GM21367 (cell line): ENCODE data around the gene GKN2.
"Not testable (repeated sequence)": the region's sequence is repeated elsewhere in the genome, so short reads cannot be mapped to it uniquely, and the experiment has no call there.

Source experiments
- ATAC-seq: cut with Tn5 transposase; IDR thresholded peaks from one replicate; pipeline ENCODE4 v1.9.1; 2021; ENCODE audit not compliant: unreplicated experiment

GKN2 gene

GRCh38 chr2:68921646-68922045 lies 31.0 kb downstream of the GKN2 start:
- no peak for ATAC-seq

- ATAC-seq = no peak
Measured at GRCh38 chr2:68920481-68921170, 32.1 kb downstream of the GKN2 start.

GRCh38 chr2:68918497-68918896 lies 34.2 kb downstream of the GKN2 start:
- no peak for ATAC-seq

DNA sequence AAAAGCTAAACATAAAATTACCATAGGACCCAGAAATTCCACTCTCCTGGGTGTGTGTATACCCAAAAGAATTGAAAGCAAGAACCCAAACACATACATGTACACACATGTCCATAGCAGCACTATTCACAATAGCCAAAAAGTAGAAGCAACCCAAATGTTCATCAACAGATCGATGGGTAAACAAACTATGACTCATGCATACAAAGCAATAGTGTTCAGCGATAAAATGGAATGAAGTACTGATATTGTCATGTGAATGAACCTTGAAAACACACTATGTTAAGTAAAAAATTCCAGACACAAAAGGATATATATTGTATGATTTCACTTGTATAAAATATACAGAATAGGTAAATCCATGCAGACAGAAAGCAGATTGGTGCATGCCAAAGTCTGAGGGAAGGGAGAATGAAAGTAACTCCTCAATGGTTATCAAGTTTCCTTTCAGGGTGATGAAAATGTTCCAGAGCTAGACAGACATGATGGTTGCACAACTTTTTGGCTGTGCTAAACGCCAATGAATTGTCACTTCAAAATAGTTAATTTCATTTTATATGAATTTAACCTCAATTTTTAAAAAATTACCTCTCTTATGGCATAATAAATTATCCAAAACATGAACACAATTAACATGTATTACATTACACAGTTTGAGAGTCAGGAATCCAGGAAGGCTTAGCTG lies 35.5 kb downstream of the GKN2 start:
- ATAC-seq = no peak

DNA sequence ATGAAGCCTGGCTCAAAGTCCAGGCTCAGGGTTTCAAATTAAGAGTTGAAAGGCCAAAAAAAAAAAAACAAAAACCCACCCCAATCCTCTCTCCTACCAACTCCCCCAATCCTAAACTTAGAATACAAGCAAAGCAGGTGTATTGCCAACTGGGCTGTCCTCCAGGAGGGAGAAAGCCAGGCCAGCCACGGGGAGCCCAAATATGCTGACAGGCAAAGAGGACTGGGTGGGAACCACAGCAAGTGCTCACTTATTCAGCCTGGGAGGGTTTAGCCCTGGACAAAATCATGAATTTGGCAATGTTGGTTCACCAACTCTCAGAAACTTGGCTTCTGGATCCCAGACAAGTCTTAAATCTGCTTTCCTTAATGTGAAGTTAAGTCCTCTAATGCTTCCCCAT lies 36.5 kb downstream of the GKN2 start:
- ATAC-seq = no peak

- ATAC-seq = no peak
Measured at GRCh38 chr2:68915393-68915792, 37.3 kb downstream of the GKN2 start.

DNA sequence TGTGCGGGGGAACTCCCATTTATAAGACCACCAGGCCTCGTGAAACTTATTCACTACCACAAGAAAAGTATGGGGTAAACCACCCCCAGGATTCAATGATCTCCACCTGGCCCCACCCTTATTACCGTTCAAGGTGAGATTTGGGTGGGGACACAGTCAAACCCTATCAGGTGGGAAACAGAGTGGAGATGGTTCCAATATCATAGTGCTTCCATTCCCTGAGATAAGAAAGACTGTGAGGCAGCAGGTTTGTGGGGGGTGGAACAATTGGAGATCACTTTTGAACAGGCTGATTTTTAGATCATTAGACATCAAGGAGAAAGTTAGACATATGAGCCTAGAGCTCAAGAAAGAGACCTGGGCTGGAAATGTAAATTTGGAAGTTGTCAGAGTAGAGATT lies 39.3 kb downstream of the GKN2 start:
- no peak for ATAC-seq

DNA sequence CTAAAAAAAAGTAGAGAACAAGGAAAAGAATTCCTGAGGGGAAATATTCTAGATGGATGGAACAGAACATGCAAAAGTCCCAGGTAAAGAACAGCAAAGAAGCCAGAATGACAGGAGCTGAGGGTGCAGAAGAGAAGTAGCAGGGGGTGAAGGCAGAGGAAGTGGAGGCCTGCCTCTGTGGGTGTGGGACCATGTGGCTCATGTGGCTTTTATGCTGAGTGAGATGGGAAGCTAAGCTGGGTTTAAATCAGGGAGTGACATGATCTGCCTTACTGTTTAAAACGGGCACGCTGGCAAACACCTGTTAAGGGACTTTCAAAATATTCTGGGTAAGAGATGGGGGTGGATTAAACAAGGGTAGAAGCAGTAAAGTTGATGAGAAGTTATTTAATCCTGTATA lies 40.0 kb downstream of the GKN2 start:
- no peak for ATAC-seq

- no peak for ATAC-seq
Measured at GRCh38 chr2:68912111-68912510, 40.6 kb downstream of the GKN2 start.

GRCh38 chr2:68911709-68912108 lies 41.0 kb downstream of the GKN2 start:
- ATAC-seq = no peak

DNA sequence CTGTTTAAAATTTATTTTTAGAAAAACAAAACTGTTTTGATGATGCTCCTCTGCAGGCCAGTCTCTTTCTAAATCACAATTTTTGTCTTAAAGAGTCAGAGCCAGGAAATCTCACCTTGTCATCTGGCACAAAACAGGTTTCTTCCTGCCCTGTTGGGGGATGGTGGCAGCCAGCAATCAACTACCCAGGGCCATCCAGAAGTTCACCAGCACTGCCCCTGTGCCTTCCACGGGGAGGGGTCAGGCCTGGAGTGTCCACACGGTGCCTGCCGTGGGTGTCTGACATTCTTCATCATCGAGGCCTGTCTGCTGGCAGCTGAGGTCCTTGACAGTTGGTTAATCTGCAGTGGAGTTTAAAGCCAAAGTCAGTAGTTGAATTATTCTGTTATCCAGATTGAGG lies 41.4 kb downstream of the GKN2 start:
- no peak for ATAC-seq

DNA sequence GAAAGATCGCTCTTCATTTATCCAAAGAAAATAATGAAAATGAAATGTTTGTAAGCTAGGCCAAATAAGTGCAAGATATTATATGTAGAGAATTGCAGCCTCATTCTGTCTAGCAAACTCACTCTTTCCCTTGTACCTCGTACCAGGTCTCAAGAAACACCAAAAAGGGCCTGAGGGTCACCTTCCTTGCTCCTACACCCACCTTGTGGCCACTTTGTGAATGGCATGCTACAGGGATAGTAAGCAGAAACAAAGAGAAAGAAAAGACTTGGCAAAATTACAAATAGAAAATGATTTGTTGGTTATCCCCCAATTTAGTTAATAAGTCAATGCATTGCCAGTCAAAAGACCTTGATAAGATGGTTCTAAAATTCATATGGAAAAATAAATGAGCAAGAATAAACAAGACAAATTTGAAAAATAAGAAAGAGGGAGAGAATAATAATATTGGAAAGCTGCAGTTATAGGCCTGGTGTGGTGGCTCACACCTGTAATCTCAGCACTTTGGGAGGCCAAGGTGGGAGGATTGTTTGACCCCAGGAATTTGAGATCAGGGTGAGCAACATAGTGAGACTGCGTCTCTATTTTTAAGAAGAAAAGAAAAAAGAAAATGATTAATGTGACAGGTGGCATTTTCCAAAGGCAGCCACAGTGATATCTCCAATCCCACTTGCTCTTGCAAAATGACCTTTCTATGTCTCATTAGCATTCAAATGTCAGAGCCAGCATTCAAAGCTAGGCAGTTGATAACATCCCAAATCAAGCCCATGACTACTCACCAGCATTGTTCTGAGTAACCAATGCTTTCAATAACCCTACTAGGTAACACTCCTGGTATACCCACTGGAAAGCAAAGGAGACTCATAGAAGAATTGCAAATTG lies 42.7 kb downstream of the GKN2 start:
- no peak for ATAC-seq

DNA sequence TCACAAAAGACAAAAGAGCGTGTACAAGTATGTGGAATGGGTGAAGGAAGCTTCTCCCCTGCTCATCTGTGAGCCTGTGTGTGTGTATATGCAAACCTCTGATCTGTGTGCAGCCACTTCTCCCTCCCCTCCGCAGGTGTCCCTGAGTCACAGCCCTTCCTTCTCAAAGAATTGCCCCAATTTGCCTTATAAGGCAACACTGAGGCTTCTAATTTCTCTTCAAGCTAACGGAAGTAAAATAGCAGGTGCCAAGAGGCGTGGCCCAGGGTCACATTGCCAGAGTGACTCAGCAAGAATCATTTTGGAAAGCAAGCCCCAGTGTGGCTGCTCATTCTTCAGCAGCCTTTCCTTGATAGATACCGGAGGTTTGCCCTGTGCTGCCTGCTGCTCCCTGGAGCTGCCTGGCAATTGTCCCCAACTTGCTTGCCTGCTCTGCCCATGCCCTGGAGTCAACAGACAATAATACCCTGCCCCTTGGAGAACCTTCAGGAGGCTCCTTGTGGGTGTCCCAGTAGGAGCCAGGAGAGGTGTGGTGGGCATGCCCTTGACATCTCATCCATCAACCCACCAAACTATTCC lies 44.2 kb downstream of the GKN2 start:
- peak; percentile 98 for ATAC-seq

GRCh38 chr2:68907920-68908253 lies 44.8 kb downstream of the GKN2 start:
- ATAC-seq = peak; percentile 15

DNA sequence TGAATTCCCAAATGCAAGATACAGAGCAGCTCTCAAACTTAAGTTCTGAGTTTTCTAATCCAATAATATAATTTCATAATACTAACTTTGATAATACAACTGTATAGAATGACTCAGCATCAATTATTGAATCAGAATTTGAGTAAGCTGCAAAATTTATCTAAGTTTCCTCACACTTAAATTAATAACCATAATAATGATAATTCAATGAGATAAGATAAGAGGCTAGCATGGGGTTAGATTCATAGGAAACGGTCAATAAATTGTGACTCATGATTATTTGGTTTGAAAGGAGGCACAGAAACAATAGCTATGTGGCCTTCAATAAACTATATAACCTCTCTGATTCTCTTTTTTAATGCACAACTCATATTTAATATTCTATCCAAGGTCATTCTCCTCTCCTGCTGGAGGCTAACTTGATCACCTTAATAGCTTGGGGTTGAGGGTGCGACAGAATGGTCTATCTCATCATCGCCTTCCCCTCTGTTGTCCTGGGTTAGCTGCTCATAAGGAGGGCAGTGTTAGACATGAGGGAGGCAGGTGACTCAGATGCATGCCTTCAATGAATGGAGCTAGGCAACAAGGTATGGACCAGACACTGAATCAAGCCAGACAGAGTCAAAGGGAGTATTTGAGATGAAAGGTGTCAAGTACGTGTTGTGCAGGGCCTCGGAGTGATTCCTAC lies 45.3 kb downstream of the GKN2 start:
- ATAC-seq = no peak

DNA sequence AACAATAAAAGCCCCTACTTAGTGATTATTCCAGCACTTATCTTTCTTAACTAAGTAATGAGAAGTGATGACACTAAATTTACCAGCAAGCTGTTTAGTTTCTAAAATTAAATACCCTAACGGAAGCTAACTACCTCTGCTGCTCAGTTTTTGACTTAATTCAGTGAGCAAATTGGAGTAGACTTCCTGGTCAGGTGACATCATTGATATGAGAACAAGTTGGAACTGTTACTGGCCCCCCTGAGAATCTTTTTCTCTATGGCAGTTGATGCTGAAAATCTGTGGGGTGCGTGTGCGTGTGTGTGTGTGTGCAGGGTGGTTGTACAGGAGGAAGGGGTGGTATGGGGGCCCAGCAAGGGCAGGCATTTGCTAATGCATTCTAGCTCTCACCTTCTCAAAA lies 46.0 kb downstream of the GKN2 start:
- ATAC-seq = no peak

- ATAC-seq = no peak
Measured at GRCh38 chr2:68905116-68905515, 47.6 kb downstream of the GKN2 start.

DNA sequence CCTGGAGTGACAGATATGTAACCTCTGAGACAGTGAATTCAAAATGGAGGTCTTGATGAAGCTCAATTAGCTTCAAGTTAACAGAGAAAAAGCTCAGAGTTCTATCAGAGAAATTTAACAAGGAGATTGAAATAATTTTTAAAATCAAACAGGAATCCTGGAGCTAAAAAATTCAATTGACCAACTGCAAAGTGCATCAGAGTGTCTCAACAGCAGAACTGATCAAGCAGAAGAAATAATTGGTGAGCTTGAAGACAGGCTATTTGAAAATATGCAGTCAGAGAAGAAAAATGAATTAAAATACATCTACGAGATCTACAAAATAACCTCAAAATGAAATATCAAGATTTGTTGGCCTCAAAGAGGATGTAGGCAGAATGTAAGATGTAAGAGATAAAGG lies 51.1 kb downstream of the GKN2 start:
- ATAC-seq = no peak

GRCh38 chr2:68901199-68901514 lies 51.5 kb downstream of the GKN2 start:
- no peak for ATAC-seq

DNA sequence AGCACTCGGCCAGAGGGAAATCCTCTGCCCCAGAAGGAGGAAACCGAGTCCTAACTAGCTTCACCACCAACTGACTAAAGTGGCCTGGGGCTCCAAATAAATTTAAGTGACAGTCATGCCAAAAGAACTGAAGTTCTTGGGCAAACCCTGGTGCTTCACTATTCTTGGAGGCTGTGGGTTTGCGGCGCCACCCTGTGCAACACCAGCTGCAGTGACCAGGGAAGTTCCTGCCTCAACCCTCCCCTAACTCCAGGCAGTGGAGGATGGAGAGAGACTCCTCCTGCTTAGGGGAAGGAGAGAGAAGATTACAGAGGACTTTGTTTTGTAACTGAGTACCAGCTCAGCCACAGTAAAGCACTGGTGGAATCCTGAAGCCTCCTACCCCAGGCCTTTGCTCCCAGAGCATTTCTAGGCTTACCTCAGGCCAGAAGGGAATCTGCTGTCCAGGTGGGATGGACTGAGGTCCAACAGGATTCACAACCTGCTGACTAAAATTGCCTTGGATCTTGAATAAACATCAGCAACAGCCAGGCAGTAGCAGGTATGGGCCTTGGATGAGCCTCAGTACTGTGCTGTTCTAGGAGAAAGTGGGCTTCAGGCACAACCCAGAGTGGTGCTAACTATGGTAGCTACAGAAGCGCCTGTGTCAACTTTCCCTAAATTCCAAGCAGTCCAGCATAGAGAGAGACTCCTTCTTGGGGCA lies 52.0 kb downstream of the GKN2 start:
- no peak for ATAC-seq

DNA sequence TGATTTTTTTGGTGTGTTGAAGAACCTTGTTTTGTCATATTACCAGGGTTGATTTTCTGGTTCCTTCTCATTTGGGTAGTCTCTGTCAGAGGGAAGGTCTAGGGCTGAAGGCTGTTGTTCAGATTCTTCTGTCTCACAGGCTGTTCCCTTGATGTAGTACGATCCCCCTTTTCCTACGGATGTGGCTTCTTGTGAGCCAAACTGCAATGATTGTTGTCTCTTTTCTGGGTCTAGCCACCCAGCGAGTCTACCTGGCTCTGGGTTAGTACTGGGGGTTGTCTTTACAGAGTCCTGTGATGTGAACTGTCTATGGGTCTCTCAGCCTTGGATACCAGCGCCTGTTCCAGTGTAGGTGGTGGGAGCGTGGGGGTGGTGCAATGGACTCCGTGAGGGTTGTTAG lies 56.7 kb downstream of the GKN2 start:
- ATAC-seq = not testable (repeated sequence)
